Spleen (tissue), 7 donors: ENCODE measurements around the gene KLHL2.

Experiments used
- POLR2A ChIP-seq, 3 donors: fragments of 450-650 bp; IDR thresholded peaks; one replicate each; pipeline ENCODE4 v1.5.1; 2017; ENCODE audit warnings: antibody characterized with exemption in 3 of 3, mild to moderate bottlenecking in 1 of 3
- POLR2AphosphoS5 ChIP-seq, 3 donors: sonication (generic); formaldehyde crosslinking; IDR thresholded peaks; one replicate each; pipeline ENCODE4 v1.5.1; 2017; ENCODE audit warnings: antibody characterized with exemption in 3 of 3
- TF ChIP-seq, protein P1 (sequence below), 11 experiments: fragments of 200-600 bp in 7 of 11; fragments of 450-650 bp in 4 of 11; sonication (generic) in 4 of 11; IDR thresholded peaks in 8 of 11; conservative IDR thresholded peaks in 3 of 11; 1 replicate in 7 of 11; 2 replicates in 4 of 11; pipeline versions ENCODE4 v1.4.0 to v1.8.0; 2016 to 2021; ENCODE audit warnings: antibody characterized with exemption in 11 of 11, inconsistent platforms in 4 of 11, mild to moderate bottlenecking in 1 of 11
- donor health status: DM: no; HTN: no; CAD: no; lungs with moderate emphysema.
- donor health status: DM: no; HTN: no; CAD: no.
- donor health status: DM: no; HTN: no; CAD: no.

DNA sequence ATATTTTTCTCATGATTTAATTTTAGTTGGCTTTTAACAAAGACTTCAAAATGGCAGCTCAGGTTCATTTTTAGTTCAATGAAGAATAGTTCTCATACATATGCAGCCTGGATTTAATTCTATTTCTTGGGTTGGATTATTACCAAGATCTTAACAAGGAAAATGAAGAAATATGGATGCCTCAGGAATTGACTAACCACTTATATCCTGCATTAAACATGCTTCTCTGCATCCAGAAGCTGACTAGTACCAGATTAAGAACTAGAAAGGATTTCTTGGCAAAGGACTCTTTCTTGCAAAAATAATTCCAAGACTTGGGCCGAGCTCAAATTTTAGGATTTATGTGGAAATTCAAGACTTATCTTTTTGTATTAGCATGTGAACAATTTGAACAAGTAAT is 5.6 kb upstream of the KLHL2 start:
- TF ChIP-seq, protein P1, sequence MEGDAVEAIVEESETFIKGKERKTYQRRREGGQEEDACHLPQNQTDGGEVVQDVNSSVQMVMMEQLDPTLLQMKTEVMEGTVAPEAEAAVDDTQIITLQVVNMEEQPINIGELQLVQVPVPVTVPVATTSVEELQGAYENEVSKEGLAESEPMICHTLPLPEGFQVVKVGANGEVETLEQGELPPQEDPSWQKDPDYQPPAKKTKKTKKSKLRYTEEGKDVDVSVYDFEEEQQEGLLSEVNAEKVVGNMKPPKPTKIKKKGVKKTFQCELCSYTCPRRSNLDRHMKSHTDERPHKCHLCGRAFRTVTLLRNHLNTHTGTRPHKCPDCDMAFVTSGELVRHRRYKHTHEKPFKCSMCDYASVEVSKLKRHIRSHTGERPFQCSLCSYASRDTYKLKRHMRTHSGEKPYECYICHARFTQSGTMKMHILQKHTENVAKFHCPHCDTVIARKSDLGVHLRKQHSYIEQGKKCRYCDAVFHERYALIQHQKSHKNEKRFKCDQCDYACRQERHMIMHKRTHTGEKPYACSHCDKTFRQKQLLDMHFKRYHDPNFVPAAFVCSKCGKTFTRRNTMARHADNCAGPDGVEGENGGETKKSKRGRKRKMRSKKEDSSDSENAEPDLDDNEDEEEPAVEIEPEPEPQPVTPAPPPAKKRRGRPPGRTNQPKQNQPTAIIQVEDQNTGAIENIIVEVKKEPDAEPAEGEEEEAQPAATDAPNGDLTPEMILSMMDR (IDR thresholded peaks at IDR 0.05 in 8 of 11, conservative IDR thresholded peaks at IDR 0.05 in 3 of 11), result no peak
- TF ChIP-seq POLR2AphosphoS5 (IDR thresholded peaks at IDR 0.05), result no peak
- TF ChIP-seq POLR2A (IDR thresholded peaks at IDR 0.05), result no peak
